GM11168 (cell line): ENCODE results near the gene NBPF8.
"Not testable (repeated sequence)": the region's sequence is repeated elsewhere in the genome, so short reads cannot be mapped to it uniquely, and the experiment has no call there.

Experiments used
- in situ Hi-C: fragments of 300-500 bp; cut with MboI; formaldehyde crosslinking; loops from one replicate; pipeline ENCODE4 v1.12.0; 2022; ENCODE audit warnings: low sequenced_read_pairs; ENCODE audit not compliant: unreplicated experiment

NBPF8 gene, protein sequence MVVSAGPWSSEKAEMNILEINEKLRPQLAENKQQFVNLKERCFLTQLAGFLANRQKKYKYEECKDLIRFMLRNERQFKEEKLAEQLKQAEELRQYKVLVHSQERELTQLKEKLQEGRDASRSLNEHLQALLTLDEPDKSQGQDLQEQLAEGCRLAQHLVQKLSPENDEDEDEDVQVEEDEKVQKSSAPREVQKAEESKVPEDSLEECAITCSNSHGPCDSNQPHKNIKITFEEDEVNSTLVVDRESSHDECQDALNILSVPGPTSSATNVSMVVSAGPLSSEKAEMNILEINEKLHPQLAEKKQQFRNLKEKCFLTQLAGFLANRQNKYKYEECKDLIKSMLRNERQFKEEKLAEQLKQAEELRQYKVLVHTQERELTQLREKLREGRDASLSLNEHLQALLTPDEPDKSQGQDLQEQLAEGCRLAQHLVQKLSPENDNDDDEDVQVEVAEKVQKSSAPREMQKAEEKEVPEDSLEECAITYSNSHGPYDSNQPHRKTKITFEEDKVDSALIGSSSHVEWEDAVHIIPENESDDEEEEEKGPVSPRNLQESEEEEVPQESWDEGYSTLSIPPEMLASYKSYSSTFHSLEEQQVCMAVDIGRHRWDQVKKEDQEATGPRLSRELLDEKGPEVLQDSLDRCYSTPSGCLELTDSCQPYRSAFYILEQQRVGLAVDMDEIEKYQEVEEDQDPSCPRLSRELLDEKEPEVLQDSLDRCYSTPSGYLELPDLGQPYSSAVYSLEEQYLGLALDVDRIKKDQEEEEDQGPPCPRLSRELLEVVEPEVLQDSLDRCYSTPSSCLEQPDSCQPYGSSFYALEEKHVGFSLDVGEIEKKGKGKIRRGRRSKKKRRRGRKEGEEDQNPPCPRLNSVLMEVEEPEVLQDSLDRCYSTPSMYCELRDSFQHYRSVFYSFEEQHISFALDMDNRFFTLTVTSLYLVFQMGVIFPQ

GRCh38 chr1:120414911-120415480 lies at the start of gene NBPF8:
Gene NBPF8 (plus strand): TSS chr1:120415035. CDS start chr1:120436523, 21,488 bp downstream.
- in situ Hi-C loops, result not testable (repeated sequence)

- in situ Hi-C loops, result not testable (repeated sequence)
Measured at GRCh38 chr1:120367709-120368108, 47.1 kb upstream of the NBPF8 start.

- in situ Hi-C loops, result not testable (repeated sequence)
Measured at GRCh38 chr1:120386651-120387050, 28.2 kb upstream of the NBPF8 start.

DNA sequence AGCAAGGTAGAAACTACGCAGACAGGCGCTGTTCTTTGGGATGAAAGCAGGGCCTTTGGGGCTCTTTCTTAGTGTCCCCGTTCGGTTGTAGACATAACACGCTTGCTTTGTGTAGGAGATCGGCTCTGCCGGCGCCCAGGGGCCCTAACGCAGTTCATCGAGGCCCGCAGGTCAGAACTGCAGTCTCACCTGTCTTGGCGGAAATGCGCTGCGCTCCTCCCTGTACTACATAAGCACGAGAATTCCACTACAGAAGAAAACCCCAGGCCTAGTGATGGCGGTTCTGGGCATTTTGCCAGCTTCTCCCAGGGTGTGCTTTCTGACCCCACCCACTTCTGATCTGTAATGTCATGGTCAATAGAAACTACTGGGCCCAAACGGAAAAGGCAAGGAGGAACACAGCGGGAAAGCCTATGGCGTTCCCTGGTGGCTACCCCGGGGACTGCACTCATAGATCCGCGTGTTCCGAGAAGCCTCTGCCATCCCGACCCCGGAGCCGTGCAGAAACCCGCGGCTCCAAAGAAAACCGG lies 26.2 kb upstream of the NBPF8 start:
- in situ Hi-C loops, result not testable (repeated sequence)

GRCh38 chr1:120391365-120391764 lies 23.5 kb upstream of the NBPF8 start:
- in situ Hi-C loops, result not testable (repeated sequence)

DNA sequence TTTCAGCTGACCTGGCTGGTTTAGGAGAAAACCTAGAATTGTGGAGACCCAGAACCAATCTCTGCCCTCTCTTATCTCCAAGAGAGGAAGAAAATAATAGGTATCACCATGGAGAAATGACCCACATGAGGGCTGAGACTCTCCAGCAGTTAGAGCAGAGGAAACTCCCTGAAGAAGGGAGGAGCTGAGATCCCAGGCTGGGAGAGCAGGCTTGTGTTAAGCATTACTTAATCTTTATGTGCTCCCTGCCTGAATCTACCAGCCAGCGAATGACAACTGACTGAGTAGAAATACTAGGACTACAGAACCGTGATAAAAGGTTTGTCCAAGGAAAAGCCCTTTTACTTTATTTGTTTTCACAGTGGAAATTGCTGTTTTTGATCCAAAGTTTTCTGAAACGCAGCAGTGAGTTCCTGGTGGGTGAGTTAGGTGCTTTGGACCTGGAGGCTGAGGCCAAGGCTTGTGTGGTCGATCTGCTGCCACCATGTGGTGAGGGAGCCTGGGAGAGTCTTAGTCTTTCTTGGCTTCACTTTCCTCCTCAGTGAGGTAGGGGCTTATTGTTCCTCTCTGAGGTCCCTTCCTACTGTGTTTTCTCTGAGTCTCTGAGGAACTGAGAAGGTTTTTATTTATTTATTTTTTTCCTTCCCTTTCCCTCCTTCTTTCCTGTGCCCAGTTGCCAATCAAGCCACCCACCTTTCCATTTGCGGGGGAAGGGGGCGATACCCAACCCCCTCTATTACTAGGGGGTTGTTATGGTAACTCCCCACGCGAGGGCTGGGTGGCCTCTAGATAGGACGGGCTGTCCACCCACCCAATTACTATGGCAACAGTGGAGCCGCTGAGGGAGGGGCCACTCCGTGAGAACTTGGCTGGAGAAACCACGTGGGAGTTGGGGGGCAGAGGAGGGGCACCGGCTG lies 21.3 kb upstream of the NBPF8 start:
- in situ Hi-C loops, result not testable (repeated sequence)

- in situ Hi-C loops, result not testable (repeated sequence)
Measured at GRCh38 chr1:120405348-120405747, 9.5 kb upstream of the NBPF8 start.

DNA sequence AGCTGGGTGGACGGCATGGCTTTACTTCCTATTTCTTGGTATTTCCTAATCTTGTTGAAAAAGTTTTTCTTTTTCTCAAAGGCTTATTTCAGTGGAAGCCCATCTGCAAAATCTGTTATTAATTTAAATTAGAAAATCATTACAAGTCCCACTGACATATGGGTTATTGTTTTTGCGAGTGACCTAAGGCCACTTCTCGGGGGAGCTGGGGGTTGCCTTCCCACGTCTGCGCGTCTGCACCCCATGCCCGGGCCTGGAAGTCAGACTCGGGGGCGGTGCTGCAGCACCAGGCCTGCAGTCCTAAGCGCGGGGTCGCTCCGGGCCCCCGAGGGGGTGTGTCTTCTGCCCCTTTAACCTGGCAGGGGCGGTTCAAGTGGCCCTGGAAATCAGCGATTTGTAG lies 384 bp upstream of the NBPF8 start:
- in situ Hi-C loops, result not testable (repeated sequence)

GRCh38 chr1:120415492-120415961 lies 692 bp downstream of the NBPF8 start:
- in situ Hi-C loops, result not testable (repeated sequence)

GRCh38 chr1:120425063-120425462 lies 10.2 kb downstream of the NBPF8 start:
- in situ Hi-C loops, result not testable (repeated sequence)

DNA sequence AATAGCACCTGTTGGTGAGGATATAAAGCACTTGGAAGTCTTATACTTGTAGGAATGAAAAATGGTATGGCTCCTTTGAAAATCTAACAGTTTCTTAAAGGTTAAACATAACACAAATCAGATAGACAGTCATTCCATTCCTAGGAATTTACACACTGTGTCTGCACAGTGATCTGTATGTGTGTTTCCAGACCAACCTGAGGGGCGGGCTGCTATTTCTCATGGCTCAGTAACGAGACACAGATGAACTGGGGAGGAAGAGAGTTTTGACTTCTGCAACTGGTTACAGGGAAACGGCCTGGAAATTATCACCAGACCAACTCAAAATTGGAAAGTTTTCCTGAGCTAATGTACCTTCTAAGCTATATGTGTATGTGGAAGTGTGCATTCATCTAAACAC lies 16.8 kb downstream of the NBPF8 start:
- in situ Hi-C loops, result not testable (repeated sequence)

DNA sequence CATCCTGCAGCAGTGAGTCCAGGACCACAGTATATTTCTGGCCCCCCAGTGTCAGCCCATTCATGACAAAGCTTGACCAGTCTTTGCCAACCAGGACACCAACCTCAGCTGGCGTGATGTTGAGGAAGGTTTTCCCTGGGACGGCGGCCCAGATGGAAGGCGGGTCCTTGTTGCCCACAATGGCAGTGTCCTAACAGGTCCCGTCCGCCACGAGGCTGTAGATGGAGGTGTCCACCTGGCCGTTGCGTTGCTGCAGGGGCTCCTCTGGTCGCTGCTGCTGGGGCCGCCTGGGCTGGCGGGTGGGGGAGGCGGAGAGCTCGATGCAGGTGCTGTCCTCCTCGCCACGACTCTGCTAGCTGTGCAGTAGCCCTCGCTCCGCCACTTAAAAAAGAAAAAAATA lies 19.0 kb downstream of the NBPF8 start:
- in situ Hi-C loops, result not testable (repeated sequence)

DNA sequence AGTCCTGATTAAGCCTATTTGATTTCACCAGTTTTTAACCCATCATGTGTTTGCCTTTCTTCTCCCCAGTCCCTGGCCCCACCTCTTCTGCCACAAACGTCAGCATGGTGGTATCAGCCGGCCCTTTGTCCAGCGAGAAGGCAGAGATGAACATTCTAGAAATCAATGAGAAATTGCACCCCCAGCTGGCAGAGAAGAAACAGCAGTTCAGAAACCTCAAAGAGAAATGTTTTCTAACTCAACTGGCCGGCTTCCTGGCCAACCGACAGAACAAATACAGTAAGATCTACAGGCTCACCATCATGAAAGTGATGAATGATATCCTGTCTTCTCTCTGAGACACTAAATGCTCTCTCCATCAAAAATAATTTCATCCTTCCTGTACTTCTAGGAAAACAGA lies 34.3 kb downstream of the NBPF8 start:
- in situ Hi-C loops, result not testable (repeated sequence)
